ENCODE data around the gene SLC6A12. TPM values are rescaled to one million over a fixed set of nuclear protein-coding genes. Genes with fewer than 3 reads are reported as not detected.

Gene SLC6A12
- not detected in 2 replicates for total RNA-seq

DNA sequence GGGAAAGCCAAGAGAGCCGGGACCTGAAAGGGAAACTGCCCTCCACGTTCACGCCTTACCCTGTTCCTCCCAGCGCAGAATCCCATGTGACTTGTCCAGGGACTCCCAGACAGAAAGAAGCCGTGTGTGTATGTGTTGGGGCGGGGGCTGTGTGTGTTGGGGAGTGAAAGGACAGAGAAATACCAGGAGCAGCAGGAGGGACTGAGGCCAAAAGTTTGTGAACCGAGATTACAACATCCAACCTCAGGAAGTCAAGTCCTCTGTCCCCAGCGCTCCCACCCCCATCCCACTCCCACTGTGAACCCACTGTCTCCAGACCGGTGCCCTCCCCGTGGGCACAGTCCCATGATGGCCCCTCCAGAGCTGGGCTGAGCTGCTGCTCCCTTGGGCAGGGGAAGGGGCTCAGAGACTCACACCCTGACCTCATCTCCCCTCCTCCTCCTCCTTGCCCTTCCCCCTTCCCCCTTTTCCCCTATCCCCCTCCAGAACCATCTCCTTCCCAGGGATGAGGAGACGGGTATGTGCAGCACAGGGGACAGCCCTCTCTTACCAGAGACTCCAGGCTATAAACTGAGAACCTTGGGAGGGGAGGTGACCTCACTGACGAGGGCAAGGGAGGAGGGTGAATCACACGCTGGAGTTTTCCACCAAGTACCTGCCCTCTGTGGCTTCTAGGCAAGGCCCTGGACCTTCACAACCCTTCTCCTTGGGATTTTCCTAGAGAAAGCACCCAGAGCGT, at the start of gene SLC6A12:
Gene SLC6A12, minus strand, starts transcription at position 155 of the 739 bp plus-strand sequence. CDS start 4,171 bp downstream, outside the sequence.
- Histone ChIP-seq H2AFZ (ENCODE audit: low read length) (no peak within 1 kb of the TSS), H3K4me2 (ENCODE audit: insufficient read depth, low read length) (no peak within 1 kb of the TSS), H3K27me3 (ENCODE audit: insufficient read depth, low read length) (peaks cover 61% of the 10 kb centered on the region), H3K9me3 (ENCODE audit: low read depth, low read length) (no peaks in the 10 kb centered on the region), H3K79me2 (ENCODE audit: insufficient read depth, low read length) (no peaks in the 10 kb centered on the region), H3K27ac (ENCODE audit: low read depth, low read length) (no peak within 1 kb of the TSS), H3K4me3 (ENCODE audit: insufficient read depth, low read length) (no peak within 1 kb of the TSS), H3K36me3 (ENCODE audit: insufficient read depth, low read length) (no peaks in the 10 kb centered on the region), H4K20me1 (ENCODE audit: insufficient read depth, low read length) (no peaks in the 10 kb centered on the region), H3K4me1 (ENCODE audit: insufficient read depth, low read length) (no peaks in the 10 kb centered on the region)
- DNase-seq (ENCODE audit: insufficient read length, low spot score, missing footprints) = peak; percentile 52
- TF ChIP-seq, protein P1, sequence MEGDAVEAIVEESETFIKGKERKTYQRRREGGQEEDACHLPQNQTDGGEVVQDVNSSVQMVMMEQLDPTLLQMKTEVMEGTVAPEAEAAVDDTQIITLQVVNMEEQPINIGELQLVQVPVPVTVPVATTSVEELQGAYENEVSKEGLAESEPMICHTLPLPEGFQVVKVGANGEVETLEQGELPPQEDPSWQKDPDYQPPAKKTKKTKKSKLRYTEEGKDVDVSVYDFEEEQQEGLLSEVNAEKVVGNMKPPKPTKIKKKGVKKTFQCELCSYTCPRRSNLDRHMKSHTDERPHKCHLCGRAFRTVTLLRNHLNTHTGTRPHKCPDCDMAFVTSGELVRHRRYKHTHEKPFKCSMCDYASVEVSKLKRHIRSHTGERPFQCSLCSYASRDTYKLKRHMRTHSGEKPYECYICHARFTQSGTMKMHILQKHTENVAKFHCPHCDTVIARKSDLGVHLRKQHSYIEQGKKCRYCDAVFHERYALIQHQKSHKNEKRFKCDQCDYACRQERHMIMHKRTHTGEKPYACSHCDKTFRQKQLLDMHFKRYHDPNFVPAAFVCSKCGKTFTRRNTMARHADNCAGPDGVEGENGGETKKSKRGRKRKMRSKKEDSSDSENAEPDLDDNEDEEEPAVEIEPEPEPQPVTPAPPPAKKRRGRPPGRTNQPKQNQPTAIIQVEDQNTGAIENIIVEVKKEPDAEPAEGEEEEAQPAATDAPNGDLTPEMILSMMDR (IDR thresholded peaks at IDR 0.05; ENCODE audit: extremely low read depth, low read depth, low read length) = no peak

DNA sequence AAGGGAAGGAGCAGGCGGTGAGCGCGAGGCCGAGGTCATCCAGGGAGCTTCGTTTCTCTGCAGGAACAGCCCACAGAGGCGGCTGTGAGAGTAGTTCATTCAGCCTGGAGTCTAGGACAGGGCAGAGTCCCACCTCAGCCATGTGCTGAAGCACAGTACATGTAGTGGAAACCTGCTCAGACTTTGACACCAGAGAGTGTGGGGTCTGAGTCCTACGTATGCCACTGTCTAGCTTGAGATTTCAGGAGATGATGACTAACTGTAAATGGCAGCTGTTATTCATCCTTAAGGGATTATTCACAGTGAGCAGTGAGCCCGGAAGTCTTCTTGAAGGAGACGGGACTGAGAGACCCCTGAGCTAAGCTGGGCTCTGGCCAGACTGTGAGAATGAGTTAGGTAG, 49.6 kb upstream of the SLC6A12 start:
- H3K4me1 ChIP-seq (ENCODE audit: insufficient read depth, low read length) = peaks cover 2% of the 10 kb centered on the region
- no peaks in the 10 kb centered on the region for H3K79me2 ChIP-seq (ENCODE audit: insufficient read depth, low read length)
- peak overlapping the region; percentile 7 for H3K4me2 ChIP-seq (ENCODE audit: insufficient read depth, low read length)
- DNase-seq (ENCODE audit: insufficient read length, low spot score, missing footprints) = no peak
- no peaks in the 10 kb centered on the region for H4K20me1 ChIP-seq (ENCODE audit: insufficient read depth, low read length)
- no peak overlapping the region for H2AFZ ChIP-seq (ENCODE audit: low read length)
- no peak overlapping the region for H3K4me3 ChIP-seq (ENCODE audit: insufficient read depth, low read length)
- H3K36me3 ChIP-seq (ENCODE audit: insufficient read depth, low read length) = no peaks in the 10 kb centered on the region
- H3K27me3 ChIP-seq (ENCODE audit: insufficient read depth, low read length) = peaks cover 25% of the 10 kb centered on the region
- H3K27ac ChIP-seq (ENCODE audit: low read depth, low read length) = no peak overlapping the region
- H3K9me3 ChIP-seq (ENCODE audit: low read depth, low read length) = no peaks in the 10 kb centered on the region
- TF ChIP-seq, protein P1 (IDR thresholded peaks at IDR 0.05; ENCODE audit: extremely low read depth, low read depth, low read length) = no peak

DNA sequence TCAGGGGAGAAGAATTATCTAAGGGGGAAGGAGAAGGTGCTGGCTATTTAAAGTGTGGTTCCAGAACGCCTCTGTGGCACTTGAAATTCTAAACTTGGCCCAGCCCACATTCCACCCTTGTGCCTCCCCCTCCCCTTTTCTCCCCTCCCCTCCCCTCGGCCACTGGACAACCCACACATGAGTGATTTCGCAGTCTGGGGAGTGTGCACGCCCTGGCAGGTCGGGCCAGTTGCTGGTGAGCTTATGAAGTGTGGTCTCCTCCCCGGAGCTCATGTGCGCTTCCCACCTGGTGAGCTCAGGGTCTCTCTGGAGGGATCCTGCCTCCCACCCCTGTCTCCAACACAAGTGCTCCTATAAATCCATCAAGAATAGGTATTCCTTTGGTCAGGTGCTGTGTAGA, 48.9 kb upstream of the SLC6A12 start, which contains the start of gene SLC6A13:
Gene SLC6A13, minus strand, starts transcription at position 20 of the 400 bp plus-strand sequence. CDS start 2,784 bp downstream, outside the sequence.
- Histone ChIP-seq H3K4me3 (ENCODE audit: insufficient read depth, low read length) (no peak within 1 kb of the TSS), H4K20me1 (ENCODE audit: insufficient read depth, low read length) (no peaks in the 10 kb centered on the region), H3K4me1 (ENCODE audit: insufficient read depth, low read length) (peaks cover 2% of the 10 kb centered on the region), H2AFZ (ENCODE audit: low read length) (no peak within 1 kb of the TSS), H3K36me3 (ENCODE audit: insufficient read depth, low read length) (no peaks in the 10 kb centered on the region), H3K4me2 (ENCODE audit: insufficient read depth, low read length) (peak within 1 kb of the TSS; percentile 7), H3K27ac (ENCODE audit: low read depth, low read length) (no peak within 1 kb of the TSS), H3K79me2 (ENCODE audit: insufficient read depth, low read length) (no peaks in the 10 kb centered on the region), H3K27me3 (ENCODE audit: insufficient read depth, low read length) (peaks cover 31% of the 10 kb centered on the region), H3K9me3 (ENCODE audit: low read depth, low read length) (no peaks in the 10 kb centered on the region)
- DNase-seq (ENCODE audit: insufficient read length, low spot score, missing footprints) = no peak
- TF ChIP-seq, protein P1 (IDR thresholded peaks at IDR 0.05; ENCODE audit: extremely low read depth, low read depth, low read length) = no peak

DNA sequence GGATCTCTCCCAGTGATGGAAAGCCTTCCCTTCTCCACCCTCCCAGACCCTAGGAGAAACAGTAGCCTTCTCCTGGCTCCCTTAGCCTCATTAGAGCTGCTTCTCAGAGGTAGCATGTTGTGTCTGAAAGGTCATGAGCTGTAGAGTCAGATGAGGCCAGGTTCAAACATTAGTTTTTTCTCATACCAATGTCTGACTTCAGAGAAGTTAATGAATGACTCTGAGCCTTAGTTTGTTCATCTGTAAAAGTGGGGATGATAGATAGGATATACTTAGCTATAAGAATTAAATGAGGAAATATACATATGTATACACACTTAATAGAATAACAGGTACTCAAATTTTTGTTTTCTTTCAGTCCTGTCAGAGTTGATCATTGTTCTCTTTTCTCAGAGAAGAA, 48.2 kb upstream of the SLC6A12 start:
- Histone ChIP-seq H3K4me3 (ENCODE audit: insufficient read depth, low read length) (no peak overlapping the region), H4K20me1 (ENCODE audit: insufficient read depth, low read length) (no peaks in the 10 kb centered on the region), H3K4me1 (ENCODE audit: insufficient read depth, low read length) (peaks cover 2% of the 10 kb centered on the region), H3K27me3 (ENCODE audit: insufficient read depth, low read length) (peaks cover 37% of the 10 kb centered on the region), H3K79me2 (ENCODE audit: insufficient read depth, low read length) (no peaks in the 10 kb centered on the region), H3K36me3 (ENCODE audit: insufficient read depth, low read length) (no peaks in the 10 kb centered on the region), H3K27ac (ENCODE audit: low read depth, low read length) (no peak overlapping the region), H3K4me2 (ENCODE audit: insufficient read depth, low read length) (no peak overlapping the region), H3K9me3 (ENCODE audit: low read depth, low read length) (no peaks in the 10 kb centered on the region), H2AFZ (ENCODE audit: low read length) (no peak overlapping the region)
- no peak for DNase-seq (ENCODE audit: insufficient read length, low spot score, missing footprints)
- TF ChIP-seq, protein P1 (IDR thresholded peaks at IDR 0.05; ENCODE audit: extremely low read depth, low read depth, low read length) = no peak
